Measurements from ENCODE around the gene NT5C. TPM values are rescaled to one million over a fixed set of nuclear protein-coding genes. Genes with fewer than 3 reads are reported as not detected.
A peak's percentile ranks its signal among the peaks of the same experiment; 100 is the strongest.

The NT5C gene
- total and polyA plus RNA-seq, 2 experiments from 2014 or later: 174 to 204 TPM

DNA sequence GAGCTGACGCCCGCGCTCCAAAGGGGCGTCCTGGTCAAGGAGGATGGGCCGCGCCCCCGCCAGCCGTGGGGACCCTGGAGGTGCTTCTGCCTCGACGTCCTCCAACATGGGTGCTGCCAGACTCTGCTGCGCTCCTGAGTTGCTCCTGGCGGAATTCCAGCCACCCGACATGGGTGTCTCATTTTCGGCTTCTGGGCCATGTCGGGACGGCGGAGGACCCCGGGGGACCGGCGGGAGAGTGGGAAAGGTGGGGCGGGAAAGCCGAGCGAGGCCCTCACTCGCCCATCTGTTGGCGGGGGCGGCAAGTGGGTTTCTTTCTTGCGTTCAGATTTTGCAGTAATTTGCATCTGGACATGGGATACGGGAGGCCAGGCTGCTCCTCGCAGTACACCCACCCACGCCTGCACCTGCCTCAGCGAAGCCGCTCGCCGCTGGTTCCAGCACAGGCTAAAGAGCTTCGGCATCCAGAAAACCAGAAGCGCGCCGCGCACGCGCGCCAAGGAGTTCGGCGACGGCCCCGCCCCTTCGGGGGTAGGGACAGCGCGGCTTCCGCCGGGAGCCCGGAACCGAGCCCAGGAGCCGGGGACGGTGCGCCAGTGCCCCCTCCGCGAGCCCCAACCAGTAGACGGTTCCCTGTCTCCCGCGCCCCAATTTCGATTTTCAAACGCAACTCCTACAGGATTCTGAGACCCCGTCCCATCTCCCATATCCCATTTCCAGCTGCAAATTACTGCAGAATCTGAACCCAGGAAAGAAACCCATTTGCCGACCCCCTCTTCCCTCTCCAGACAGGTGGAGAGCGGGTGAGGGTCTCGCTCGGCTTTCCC, 21.9 kb downstream of the NT5C start, which contains the start of gene ARMC7:
ARMC7 (plus strand) TSS at position 563 of the 827 bp plus-strand sequence. CDS start 320 bp downstream, outside the sequence.
- H3K27me3 ChIP-seq: no peaks in the 10 kb centered on the region
- no peak within 1 kb of the TSS for H3K27ac ChIP-seq
- TF ChIP-seq, protein P1, sequence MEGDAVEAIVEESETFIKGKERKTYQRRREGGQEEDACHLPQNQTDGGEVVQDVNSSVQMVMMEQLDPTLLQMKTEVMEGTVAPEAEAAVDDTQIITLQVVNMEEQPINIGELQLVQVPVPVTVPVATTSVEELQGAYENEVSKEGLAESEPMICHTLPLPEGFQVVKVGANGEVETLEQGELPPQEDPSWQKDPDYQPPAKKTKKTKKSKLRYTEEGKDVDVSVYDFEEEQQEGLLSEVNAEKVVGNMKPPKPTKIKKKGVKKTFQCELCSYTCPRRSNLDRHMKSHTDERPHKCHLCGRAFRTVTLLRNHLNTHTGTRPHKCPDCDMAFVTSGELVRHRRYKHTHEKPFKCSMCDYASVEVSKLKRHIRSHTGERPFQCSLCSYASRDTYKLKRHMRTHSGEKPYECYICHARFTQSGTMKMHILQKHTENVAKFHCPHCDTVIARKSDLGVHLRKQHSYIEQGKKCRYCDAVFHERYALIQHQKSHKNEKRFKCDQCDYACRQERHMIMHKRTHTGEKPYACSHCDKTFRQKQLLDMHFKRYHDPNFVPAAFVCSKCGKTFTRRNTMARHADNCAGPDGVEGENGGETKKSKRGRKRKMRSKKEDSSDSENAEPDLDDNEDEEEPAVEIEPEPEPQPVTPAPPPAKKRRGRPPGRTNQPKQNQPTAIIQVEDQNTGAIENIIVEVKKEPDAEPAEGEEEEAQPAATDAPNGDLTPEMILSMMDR (IDR thresholded peaks at IDR 0.05; ENCODE audit: low read depth, low read length): no peak
- DNase-seq (ENCODE audit: low read depth in 1 of 2, low spot score in 1 of 2): peak; percentile 82 to 93
- H3K9me3 ChIP-seq (ENCODE audit: low read depth): no peaks in the 10 kb centered on the region
- H3K4me3 ChIP-seq: peak within 1 kb of the TSS; percentile 72
- no peaks in the 10 kb centered on the region for H3K36me3 ChIP-seq
- H3K4me1 ChIP-seq (ENCODE audit: low read depth): no peaks in the 10 kb centered on the region

DNA sequence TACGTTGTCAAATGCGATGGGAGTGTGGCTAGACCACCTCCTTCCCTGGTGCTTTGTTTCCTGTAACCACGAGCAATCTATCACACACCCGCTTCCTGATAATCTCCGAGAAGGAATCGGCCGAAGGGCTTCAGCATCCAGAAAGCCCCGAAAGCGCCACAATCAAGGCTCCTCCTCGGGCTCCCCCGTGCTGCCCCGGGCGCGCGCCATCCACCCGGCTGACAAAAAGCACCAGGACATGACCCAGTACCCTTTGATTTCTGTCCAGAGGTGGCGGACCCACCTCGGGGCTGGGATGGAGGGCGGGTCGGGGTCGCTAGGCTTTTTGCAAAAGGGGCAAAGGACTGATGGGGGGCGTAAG, 22.5 kb downstream of the NT5C start:
- Histone ChIP-seq H3K36me3 (no peaks in the 10 kb centered on the region), H3K4me1 (ENCODE audit: low read depth) (peaks cover under 1% of the 10 kb centered on the region), H3K4me3 (peak overlapping the region; percentile 72), H3K27me3 (no peaks in the 10 kb centered on the region), H3K9me3 (ENCODE audit: low read depth) (no peaks in the 10 kb centered on the region), H3K27ac (no peak overlapping the region)
- DNase-seq (ENCODE audit: low read depth in 1 of 2, low spot score in 1 of 2): no peak
- TF ChIP-seq, protein P1 (IDR thresholded peaks at IDR 0.05; ENCODE audit: low read depth, low read length): no peak

DNA sequence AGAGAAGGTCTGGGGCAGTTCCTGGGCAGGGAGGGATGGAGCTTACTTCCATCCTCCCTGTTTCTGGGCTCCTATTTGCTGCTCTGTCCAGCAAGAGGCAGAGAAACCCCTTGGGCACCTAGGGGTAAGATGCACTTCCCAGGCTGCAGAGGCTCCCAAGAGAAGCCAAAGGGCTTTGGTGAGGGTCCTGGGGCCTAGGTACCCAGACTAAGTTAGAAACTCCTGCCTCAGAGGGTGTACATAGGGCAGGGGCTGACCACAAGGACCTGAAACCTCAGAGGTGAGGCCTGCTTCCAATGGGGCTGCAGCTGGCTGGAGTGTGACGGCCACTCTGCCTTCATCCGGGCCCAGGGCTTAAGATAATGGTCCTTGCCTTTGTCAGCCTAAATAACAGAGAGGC, 23.3 kb downstream of the NT5C start:
- no peaks in the 10 kb centered on the region for H3K27me3 ChIP-seq
- DNase-seq (ENCODE audit: low read depth in 1 of 2, low spot score in 1 of 2): no peak
- H3K4me3 ChIP-seq: no peak overlapping the region
- no peaks in the 10 kb centered on the region for H3K36me3 ChIP-seq
- peaks cover 7% of the 10 kb centered on the region for H3K4me1 ChIP-seq (ENCODE audit: low read depth)
- TF ChIP-seq, protein P1 (IDR thresholded peaks at IDR 0.05; ENCODE audit: low read depth, low read length): no peak
- H3K9me3 ChIP-seq (ENCODE audit: low read depth): no peaks in the 10 kb centered on the region
- H3K27ac ChIP-seq: no peak overlapping the region

DNA sequence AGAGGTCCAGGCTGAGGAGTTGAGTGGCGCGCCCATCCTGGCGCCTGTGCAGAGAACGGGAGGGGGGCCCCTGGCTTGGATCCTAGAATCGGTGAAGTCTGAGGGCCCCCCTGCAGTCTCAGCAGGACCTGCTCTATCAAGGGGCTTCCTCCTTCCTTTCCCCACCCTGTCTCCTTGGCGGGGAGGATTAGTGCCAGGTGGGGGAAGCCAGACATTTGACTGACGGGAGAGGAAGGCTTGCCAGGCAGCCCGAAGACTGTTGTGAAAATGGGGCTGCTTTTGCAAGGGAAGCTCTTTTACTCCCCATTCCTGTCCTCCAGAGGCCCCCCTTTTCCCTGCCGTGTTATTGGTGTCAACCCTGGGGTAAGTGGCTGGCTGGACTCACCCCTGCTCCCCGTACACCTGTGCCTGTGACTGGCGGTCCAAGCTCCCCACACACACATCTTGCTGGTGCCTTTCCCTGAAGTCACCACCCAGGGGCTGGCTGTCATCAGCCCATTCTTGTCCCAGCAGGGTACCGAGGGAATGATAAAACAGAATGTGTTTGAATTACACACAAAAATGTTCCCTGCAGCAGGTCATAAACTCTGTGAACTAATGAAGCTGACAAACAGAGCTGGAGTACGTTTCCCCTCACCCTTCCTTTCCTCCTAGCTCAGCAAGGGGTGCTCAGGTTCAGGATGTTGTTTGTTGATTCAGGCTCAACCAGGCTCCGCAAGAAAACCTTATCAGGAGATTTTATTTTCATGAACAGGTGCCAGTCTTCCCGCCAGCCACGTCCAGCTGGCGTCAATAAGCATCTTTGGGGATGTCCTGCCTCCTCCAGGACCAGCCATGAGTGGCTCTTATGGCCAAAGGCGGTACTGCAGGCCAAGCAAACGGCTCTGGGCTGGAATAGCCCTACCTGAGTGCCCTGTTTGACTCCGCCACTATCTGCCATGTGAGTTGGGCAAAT, 26.1 kb downstream of the NT5C start:
- H3K9me3 ChIP-seq (ENCODE audit: low read depth): no peaks in the 10 kb centered on the region
- TF ChIP-seq, protein P1 (IDR thresholded peaks at IDR 0.05; ENCODE audit: low read depth, low read length): peak; percentile 80
- H3K4me1 ChIP-seq (ENCODE audit: low read depth): peaks cover 7% of the 10 kb centered on the region
- no peak overlapping the region for H3K27ac ChIP-seq
- no peaks in the 10 kb centered on the region for H3K36me3 ChIP-seq
- H3K27me3 ChIP-seq: no peaks in the 10 kb centered on the region
- no peak overlapping the region for H3K4me3 ChIP-seq
- peak; percentile 47 to 60 for DNase-seq (ENCODE audit: low read depth in 1 of 2, low spot score in 1 of 2)
